Astrocyte of the spinal cord (primary cell): ENCODE results near the gene MDH2.
"Not testable (repeated sequence)": the region's sequence is repeated elsewhere in the genome, so short reads cannot be mapped to it uniquely, and the experiment has no call there.

Experiments used
- DNase-seq: peaks from one replicate; pipeline ENCODE4 v3.0.0; 2011; ENCODE audit warnings: low read depth, low spot score
- H3K4me3 ChIP-seq: 2 replicates; pipeline ENCODE4 v1.5.1; 2011; ENCODE audit warnings: low read depth, mild to moderate bottlenecking, low read length, moderate library complexity
- in situ Hi-C: cut with HindIII; loops from 2 replicates; pipeline ENCODE4 v1.10.0; 2017; ENCODE audit warnings: low sequenced_read_pairs
- TF ChIP-seq, protein P1 (sequence below): IDR thresholded peaks from 2 replicates; pipeline ENCODE4 v1.5.1; 2012; ENCODE audit warnings: low read depth, mild to moderate bottlenecking, low read length, inconsistent platforms

Gene MDH2

DNA sequence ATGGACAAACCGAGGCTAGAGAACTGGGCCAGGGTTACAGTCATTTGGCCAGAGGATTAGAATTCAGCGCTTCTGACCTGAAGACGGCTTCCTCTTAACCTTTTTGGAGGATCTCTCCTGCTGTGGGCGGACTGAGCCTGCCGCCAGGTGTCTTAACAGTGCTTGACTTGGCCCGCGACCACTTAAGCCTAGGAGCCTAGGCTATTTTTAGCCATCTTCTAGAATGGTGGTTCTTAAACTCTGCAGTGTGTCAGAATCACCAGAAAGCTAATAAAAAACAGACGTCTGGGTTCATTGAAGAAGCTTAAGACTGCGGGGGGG, 722 bp downstream of the MDH2 start:
- in situ Hi-C loops: no loop called here
- H3K4me3 ChIP-seq: peak overlapping the region; percentile 73
- DNase-seq: no peak
- TF ChIP-seq, protein P1, sequence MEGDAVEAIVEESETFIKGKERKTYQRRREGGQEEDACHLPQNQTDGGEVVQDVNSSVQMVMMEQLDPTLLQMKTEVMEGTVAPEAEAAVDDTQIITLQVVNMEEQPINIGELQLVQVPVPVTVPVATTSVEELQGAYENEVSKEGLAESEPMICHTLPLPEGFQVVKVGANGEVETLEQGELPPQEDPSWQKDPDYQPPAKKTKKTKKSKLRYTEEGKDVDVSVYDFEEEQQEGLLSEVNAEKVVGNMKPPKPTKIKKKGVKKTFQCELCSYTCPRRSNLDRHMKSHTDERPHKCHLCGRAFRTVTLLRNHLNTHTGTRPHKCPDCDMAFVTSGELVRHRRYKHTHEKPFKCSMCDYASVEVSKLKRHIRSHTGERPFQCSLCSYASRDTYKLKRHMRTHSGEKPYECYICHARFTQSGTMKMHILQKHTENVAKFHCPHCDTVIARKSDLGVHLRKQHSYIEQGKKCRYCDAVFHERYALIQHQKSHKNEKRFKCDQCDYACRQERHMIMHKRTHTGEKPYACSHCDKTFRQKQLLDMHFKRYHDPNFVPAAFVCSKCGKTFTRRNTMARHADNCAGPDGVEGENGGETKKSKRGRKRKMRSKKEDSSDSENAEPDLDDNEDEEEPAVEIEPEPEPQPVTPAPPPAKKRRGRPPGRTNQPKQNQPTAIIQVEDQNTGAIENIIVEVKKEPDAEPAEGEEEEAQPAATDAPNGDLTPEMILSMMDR: no peak

DNA sequence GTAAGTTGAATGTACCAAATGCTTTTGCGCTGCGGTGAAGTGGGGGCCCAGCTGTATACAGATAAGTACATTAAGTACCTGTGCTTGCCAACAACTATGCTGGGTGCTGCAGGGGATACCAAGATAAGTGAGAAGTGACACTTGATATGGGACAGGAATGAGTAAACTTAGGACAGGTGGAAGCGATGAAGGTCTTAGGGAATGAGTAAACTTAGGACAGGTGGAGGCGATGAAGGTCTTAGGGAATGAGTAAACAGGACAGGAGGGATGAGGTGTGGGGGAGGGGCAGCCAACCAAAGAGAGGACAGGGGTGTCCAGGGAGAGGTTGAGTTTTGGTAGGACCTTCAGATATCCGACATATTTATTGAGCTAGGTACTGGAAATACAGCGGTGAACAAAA, 1.4 kb downstream of the MDH2 start:
- TF ChIP-seq, protein P1: no peak
- H3K4me3 ChIP-seq: peak overlapping the region; percentile 73
- no peak for DNase-seq
- in situ Hi-C loops: no loop called here

DNA sequence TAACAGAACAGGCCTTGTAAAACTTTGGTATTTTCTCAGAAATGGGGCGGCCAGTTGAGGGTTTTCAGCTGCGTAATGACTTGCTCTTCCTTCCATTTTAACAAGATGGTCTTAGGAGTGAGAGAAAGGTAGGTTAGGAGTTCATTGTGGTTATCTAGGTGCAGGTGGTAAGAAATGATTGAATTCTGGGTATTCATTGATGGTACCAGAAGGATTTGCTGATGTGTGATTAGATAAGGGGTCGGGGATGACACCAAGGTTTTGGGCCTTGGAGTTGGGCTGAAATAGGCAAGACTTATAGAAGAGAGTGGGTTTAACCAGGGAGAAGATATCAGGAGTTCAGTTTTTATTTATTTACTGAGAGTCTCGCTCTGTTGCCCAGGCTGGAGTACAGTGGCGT, 2.6 kb downstream of the MDH2 start:
- in situ Hi-C loops: no loop called here
- no peak for DNase-seq
- TF ChIP-seq, protein P1: no peak
- no peak overlapping the region for H3K4me3 ChIP-seq

DNA sequence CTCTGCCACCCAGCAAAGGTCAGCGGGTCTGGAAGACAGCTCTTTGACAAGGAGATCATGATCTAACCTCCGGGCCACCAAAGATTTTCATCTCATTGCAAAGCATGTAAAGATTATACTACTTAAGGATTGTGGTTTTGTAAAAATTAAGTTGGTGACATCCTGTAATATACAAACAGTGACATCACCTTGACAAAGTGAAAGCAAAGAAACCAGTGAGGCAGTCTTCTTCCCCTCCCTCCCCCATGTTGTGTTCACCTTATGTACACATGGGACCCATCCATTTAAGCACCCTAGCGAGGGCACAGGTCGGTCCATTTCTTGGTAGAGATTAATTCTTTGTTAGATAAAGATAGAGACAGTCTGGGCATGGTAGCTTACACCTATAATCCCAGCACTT, 3.9 kb downstream of the MDH2 start:
- in situ Hi-C loops: no loop called here
- TF ChIP-seq, protein P1: no peak
- no peak for DNase-seq

DNA sequence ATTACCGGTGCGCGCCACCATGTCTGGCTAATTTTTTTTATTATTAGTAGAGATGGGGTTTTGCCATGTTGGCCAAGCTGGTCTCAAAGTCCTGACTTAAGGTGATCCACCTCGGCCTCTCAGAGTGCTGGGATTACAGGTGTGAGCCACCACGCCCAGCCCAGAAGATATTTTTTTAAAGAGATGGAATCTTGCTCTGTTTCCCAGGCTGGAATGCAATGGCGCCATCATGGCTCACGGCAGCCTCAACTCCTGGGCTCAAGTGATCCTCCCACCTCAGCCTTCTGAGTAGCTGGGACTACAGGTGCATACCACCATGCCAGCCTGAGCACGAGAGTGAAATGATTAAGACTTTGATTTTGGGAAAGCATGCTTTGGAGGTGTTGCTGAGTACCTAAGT, 4.8 kb downstream of the MDH2 start:
- in situ Hi-C loops, DNase-seq, H3K4me3 ChIP-seq: not testable (repeated sequence)

More for the DNA sequence above, 3.9 kb downstream of the MDH2 start:
- H3K4me3 ChIP-seq: no peak overlapping the region

DNA sequence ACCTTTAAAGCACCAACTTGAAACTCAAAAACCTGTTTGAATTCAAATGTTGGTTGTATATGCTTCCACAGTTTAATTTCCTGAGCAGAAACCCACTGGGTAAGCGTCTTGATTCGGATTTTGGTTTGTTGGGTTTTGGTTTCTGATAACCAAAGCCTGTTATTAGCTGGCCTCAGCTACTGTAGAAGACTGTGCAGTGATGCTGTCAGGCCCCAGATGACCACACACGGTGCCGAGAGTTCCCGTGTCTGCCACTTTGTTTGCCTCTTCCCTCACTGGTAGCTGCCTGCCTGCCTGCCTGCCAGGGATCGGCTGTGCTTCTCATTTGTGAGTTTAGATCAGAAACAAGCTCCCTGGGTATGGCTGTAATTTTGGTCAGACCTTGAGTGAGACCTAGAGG, 5.6 kb downstream of the MDH2 start:
- no peak overlapping the region for H3K4me3 ChIP-seq
- TF ChIP-seq, protein P1: no peak
- DNase-seq: no peak
- in situ Hi-C loops: no loop called here

DNA sequence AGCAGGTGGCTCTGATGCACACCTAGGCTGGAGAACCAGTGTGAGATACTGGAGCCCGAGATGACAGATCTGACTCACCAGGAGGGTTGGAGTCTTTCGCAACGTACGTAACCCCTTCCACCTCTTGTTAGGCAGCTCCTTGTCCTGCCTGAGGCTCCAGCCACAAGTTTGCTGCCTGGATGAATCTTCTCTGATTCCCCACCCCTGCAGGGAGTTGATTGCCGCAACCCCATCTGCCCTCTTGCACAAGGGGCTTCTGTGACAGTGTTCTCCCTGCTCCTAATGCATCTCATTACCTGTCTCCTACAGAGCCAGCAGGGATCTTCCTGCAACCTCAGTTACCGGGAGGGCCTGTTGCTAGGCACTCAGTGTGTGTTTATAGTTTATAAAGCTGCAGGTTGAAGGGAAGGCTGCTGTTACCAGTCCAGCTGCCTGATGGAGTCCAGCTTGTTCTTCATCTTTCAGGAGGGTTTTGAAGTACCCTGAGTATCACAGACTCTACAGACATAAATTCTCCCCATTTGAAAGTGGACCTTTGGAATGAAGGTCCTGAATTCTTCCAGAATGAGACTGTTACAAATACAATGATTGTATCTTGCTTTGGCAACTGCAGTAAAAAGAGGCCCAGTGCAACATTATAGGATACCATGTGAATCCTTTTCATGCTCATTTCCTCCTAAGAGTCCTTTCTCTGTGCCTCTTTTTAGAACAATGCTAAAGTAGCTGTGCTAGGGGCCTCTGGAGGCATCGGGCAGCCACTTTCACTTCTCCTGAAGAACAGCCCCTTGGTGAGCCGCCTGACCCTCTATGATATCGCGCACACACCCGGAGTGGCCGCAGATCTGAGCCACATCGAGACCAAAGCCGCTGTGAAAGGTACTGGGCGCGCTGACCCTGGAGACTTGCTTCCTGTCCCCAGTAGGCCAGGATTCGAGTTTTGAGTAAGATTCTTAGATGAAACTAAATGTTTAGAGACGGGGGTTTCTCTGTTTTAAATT, 6.5 kb downstream of the MDH2 start:
- no peak overlapping the region for H3K4me3 ChIP-seq
- TF ChIP-seq, protein P1: no peak
- DNase-seq: peak; percentile 19
- in situ Hi-C loops: no loop called here
